Loucy (cell line): Measurements from ENCODE around the gene DENND5A.

ENCODE experiments used
- H2AFZ ChIP-seq: fragments of 200-600 bp; sonication (generic); 2 replicates; pipeline ENCODE4 v1.6.0; 2016; ENCODE audit warnings: antibody characterized with exemption, mild to moderate bottlenecking, low read length, moderate library complexity
- H3F3A ChIP-seq: fragments of 200-600 bp; 2 replicates; pipeline ENCODE4 v1.6.0; 2016; ENCODE audit warnings: antibody characterized with exemption, low read depth, mild to moderate bottlenecking
- H3K27me3 ChIP-seq: fragments of 200-600 bp; sonication (generic); 2 replicates; pipeline ENCODE4 v1.6.1; 2014; ENCODE audit warnings: low read length, mild to moderate bottlenecking; ENCODE audit not compliant: insufficient read depth, poor library complexity, severe bottlenecking
- H3K36me3 ChIP-seq: fragments of 200-600 bp; sonication (generic); 2 replicates; pipeline ENCODE4 v1.6.1; 2016; ENCODE audit warnings: low read length; ENCODE audit not compliant: insufficient read depth
- H3K4me1 ChIP-seq: fragments of 200-600 bp; sonication (generic); 2 replicates; pipeline ENCODE4 v1.5.1; 2014; ENCODE audit warnings: low read length, mild to moderate bottlenecking; ENCODE audit not compliant: insufficient read depth, poor library complexity, severe bottlenecking
- H3K4me2 ChIP-seq: fragments of 200-600 bp; sonication (generic); 2 replicates; pipeline ENCODE4 v1.6.0; 2014; ENCODE audit warnings: antibody characterized with exemption, low read length, low read depth, mild to moderate bottlenecking; ENCODE audit not compliant: poor library complexity, severe bottlenecking
- H3K4me3 ChIP-seq: fragments of 200-600 bp; sonication (generic); 2 replicates; pipeline ENCODE4 v1.5.1; 2014; ENCODE audit warnings: low read length, mild to moderate bottlenecking, mixed read lengths; ENCODE audit not compliant: poor library complexity, severe bottlenecking
- H3K79me2 ChIP-seq: fragments of 200-600 bp; sonication (generic); 2 replicates; pipeline ENCODE4 v1.6.1; 2014; ENCODE audit warnings: low read length; ENCODE audit not compliant: insufficient read depth
- H3K9ac ChIP-seq: fragments of 200-600 bp; sonication (generic); 2 replicates; pipeline ENCODE4 v1.6.0; 2014; ENCODE audit warnings: mild to moderate bottlenecking, low read depth, low read length, moderate library complexity; ENCODE audit not compliant: poor library complexity, severe bottlenecking
- H3K9me2 ChIP-seq: fragments of 200-600 bp; sonication (generic); replicated peaks from 2 replicates; pipeline ENCODE4 v1.6.1; 2016; ENCODE audit warnings: low read depth, low read length, mixed read lengths
- H3K9me3 ChIP-seq: fragments of 200-600 bp; sonication (generic); 2 replicates; pipeline ENCODE4 v1.6.1; 2014; ENCODE audit warnings: mild to moderate bottlenecking, antibody characterized with exemption, low read length, low read depth; ENCODE audit not compliant: insufficient read depth
- H4K20me1 ChIP-seq: fragments of 200-600 bp; sonication (generic); 2 replicates; pipeline ENCODE4 v1.6.0; 2014; ENCODE audit warnings: antibody characterized with exemption, low read length, mild to moderate bottlenecking; ENCODE audit not compliant: insufficient read depth, poor library complexity, severe bottlenecking
- EZH2phosphoT487 ChIP-seq: fragments of 200-600 bp; IDR thresholded peaks from 2 replicates; pipeline ENCODE4 v1.6.1; 2018; ENCODE audit warnings: antibody characterized with exemption, mild to moderate bottlenecking, moderate library complexity, borderline replicate concordance
- TF ChIP-seq, protein P1 (sequence below): fragments of 200-600 bp; sonication (generic); conservative IDR thresholded peaks from 2 replicates; pipeline ENCODE4 v1.5.1; 2014; ENCODE audit warnings: mild to moderate bottlenecking, antibody characterized with exemption, low read length

Gene DENND5A

DNA sequence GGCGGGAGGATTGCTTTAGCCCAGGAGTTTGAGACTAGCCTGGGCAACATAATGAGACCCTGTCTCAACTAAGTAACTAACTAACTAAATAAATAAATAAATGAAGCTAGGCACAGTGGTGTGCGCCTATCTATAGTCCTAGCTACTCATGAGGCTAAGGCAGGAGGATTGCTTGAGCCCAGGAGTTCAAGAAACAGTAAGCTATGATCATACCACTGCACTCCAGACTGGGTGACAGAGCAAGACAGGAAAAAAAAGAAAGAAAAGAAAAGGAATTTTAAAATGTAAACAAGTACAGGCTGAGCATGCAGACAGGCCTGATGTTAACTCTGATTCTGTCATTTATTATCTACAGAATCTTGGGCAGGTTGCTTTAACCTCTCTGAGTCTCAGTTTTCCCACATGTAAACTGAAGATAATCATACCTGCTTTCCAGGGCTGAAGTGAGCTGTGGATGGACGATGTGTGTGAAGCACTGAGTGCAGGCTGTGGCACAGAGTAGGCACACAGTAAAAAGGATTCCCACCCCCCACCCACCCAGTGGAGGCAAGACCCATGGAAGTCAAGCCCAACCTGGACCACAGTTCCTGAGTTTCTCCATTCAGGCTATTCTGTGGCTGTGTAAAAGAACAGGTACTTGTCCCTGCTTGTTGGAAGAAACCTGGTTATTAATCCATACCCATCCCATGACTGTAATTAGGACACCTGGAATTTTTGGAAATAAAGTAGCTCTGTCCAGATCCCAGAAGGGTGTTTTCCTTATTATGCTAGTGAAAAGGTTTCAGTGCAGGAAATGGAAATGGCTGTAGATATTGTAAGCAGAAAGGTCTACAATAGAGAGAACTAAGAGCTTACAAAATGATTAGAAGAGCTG lies 155.1 kb downstream of the DENND5A start:
- Histone ChIP-seq H3K4me1 (no peaks in the 10 kb centered on the region), H3K9me2 (no peaks in the 10 kb centered on the region), H3K9me3 (no peaks in the 10 kb centered on the region; the same call in 1 of the 2 replicates), H4K20me1 (no peaks in the 10 kb centered on the region), H3K4me3 (no peak overlapping the region), H2AFZ (no peak overlapping the region), H3K4me2 (no peak overlapping the region), H3K36me3 (no peaks in the 10 kb centered on the region), H3K27me3 (no peaks in the 10 kb centered on the region), H3F3A (no peaks in the 10 kb centered on the region), H3K79me2 (no peaks in the 10 kb centered on the region), H3K9ac (no peak overlapping the region)
- TF ChIP-seq EZH2phosphoT487: no peak
- TF ChIP-seq, protein P1, sequence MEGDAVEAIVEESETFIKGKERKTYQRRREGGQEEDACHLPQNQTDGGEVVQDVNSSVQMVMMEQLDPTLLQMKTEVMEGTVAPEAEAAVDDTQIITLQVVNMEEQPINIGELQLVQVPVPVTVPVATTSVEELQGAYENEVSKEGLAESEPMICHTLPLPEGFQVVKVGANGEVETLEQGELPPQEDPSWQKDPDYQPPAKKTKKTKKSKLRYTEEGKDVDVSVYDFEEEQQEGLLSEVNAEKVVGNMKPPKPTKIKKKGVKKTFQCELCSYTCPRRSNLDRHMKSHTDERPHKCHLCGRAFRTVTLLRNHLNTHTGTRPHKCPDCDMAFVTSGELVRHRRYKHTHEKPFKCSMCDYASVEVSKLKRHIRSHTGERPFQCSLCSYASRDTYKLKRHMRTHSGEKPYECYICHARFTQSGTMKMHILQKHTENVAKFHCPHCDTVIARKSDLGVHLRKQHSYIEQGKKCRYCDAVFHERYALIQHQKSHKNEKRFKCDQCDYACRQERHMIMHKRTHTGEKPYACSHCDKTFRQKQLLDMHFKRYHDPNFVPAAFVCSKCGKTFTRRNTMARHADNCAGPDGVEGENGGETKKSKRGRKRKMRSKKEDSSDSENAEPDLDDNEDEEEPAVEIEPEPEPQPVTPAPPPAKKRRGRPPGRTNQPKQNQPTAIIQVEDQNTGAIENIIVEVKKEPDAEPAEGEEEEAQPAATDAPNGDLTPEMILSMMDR: no peak

DNA sequence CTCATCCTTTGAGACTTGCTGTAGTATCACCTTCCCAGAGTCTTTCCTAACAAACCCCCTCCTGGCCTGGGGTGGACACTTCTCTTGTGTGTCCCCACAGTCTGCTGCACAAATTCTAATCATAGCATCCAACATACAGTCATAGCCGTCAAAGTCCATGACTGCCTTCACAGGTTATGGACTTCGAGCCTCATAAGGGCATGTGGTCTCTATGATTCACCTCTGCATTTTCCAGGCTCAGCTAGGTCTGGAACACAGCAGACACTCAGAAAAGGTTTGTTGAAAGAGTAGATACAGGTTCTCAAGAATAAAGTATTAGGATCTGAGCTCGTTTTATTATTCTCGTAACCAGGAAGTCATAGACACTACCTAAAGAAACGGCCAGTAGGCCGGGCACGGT lies 160.6 kb downstream of the DENND5A start:
- no peaks in the 10 kb centered on the region for H3K79me2 ChIP-seq
- H3K9ac ChIP-seq: no peak overlapping the region
- no peaks in the 10 kb centered on the region for H3F3A ChIP-seq
- H3K4me2 ChIP-seq: no peak overlapping the region
- no peak for TF ChIP-seq EZH2phosphoT487
- TF ChIP-seq, protein P1: no peak
- H3K27me3 ChIP-seq: no peaks in the 10 kb centered on the region
- H3K4me1 ChIP-seq: no peaks in the 10 kb centered on the region
- no peak overlapping the region for H3K4me3 ChIP-seq
- H4K20me1 ChIP-seq: no peaks in the 10 kb centered on the region
- H3K9me2 ChIP-seq: no peaks in the 10 kb centered on the region
- no peaks in the 10 kb centered on the region for H3K9me3 ChIP-seq
- no peaks in the 10 kb centered on the region for H3K36me3 ChIP-seq
- no peak overlapping the region for H2AFZ ChIP-seq

DNA sequence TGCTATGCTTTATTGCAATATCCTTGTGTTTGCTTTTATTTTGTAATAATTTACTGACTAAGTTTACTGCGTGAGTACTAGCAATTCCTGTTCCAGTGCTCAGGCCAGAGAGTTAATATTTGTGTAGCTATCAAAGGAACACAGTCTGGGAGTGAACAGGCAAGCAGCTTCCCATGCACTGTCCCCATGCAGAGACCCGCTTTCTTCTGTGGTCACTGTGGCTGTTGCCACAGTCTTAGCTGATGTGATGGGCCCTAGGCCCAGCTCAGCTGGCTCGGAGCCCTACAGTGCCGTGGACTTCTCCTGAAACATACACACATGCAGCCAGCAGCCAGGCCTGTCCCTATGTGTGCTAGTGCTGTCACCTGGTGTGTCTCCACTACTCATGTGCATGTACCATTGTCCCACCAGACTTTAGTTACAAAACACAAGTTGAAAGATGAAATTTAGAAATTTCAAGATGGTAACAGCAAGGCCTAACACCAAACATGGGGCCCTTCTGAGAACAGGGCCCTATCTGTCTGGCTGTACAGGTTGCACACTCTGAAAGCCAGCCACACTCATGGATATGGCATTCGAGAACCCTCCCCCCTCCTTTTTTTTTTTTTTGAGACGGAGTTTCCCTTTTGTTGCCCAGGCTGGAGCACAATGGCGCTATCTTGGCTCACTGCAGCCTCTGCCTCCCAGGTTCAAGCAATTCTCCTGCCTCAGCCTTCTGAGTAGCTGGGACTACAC lies 161.4 kb downstream of the DENND5A start:
- no peaks in the 10 kb centered on the region for H3K9me3 ChIP-seq
- no peak overlapping the region for H3K9ac ChIP-seq
- no peaks in the 10 kb centered on the region for H3K4me1 ChIP-seq
- H4K20me1 ChIP-seq: no peaks in the 10 kb centered on the region
- no peak overlapping the region for H3K4me3 ChIP-seq
- H3K4me2 ChIP-seq: no peak overlapping the region
- no peak overlapping the region for H2AFZ ChIP-seq
- no peaks in the 10 kb centered on the region for H3K27me3 ChIP-seq
- TF ChIP-seq, protein P1: no peak
- TF ChIP-seq EZH2phosphoT487: no peak
- no peaks in the 10 kb centered on the region for H3K9me2 ChIP-seq
- no peaks in the 10 kb centered on the region for H3K36me3 ChIP-seq
- no peaks in the 10 kb centered on the region for H3F3A ChIP-seq
- H3K79me2 ChIP-seq: no peaks in the 10 kb centered on the region
